ENCODE results near the gene FRMPD4.

DNA sequence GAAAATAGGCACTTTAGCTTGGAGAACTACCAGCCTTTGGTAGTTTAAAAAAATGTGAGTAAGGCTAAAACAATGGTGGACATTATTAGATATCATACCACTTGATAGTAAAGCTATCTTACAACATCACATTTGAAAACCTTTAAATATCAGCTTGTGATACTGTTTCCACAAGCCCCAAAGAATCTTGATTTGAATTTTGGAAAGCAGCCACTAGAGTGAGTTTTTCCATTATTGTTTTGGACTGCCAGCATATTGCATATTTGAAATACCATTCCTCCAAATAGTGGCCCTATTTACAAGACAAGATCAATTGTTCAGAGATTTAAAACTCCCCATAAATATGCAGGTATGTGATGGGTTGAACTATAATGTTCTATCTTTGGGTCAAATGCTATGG, 349.9 kb downstream of the FRMPD4 start:
- TF ChIP-seq POLR2A (IDR thresholded peaks at IDR 0.05; ENCODE audit: low read length) (no peak), GATA1 (IDR thresholded peaks at IDR 0.05; ENCODE audit: low read depth, low read length) (no peak)
